GM19238 (cell line): ENCODE results near the gene FASTKD3.

Experiments
- DNase-seq: peaks from one replicate; pipeline ENCODE4 v3.0.0; 2011; ENCODE audit warnings: low spot score; ENCODE audit not compliant: insufficient read length

FASTKD3 gene

DNA sequence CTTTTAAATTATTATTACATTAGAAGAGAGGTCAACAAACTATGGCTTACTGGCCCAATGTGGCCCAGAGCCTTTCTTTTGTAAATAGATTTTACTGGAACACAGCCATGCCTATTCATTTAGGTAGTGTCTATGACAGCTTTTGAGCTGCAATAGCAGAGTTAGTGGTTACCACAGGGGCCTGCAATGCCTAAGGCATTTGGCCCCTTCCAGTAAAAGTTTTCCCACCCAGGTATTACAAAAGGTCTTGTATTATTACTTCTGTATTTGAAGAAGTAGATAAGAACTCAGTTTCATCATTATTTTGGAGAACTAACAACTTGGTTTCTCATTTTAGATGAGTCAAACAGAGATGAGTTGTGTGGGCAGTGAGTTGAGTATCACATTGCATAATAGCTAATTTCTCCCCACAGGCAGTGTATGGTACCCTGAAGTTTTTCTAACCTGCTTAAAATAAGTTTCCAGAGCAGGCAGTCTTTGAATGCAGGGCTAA, 9.6 kb upstream of the FASTKD3 start:
- no peak for DNase-seq

DNA sequence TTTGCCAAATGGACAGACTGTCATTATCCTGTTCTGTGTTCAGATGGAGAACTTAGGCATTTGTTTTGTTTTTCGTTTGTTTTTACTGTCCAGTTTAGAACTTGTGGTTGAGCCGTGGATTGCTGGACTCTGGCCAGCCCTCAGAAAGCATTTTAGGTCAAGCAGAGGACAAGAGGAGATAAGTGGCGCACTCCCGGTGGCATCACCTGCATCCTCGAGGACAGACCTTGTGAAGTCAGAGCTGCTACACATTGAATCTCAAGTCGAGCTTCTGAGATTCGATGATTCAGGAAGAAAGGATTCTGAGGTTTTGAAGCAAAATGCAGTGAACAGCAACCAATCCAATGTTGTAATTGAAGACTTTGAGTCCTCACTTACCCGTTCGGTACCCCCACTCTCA, 9.0 kb upstream of the FASTKD3 start:
- no peak for DNase-seq

GRCh38 chr5:7876867-7877266, 8.0 kb upstream of the FASTKD3 start:
- no peak for DNase-seq

- DNase-seq: no peak
Observed at GRCh38 chr5:7875151-7875550, 6.3 kb upstream of the FASTKD3 start.

- DNase-seq: no peak
Observed at GRCh38 chr5:7874639-7875038, 5.8 kb upstream of the FASTKD3 start.

- DNase-seq: no peak
Observed at GRCh38 chr5:7873216-7873615, 4.4 kb upstream of the FASTKD3 start.

DNA sequence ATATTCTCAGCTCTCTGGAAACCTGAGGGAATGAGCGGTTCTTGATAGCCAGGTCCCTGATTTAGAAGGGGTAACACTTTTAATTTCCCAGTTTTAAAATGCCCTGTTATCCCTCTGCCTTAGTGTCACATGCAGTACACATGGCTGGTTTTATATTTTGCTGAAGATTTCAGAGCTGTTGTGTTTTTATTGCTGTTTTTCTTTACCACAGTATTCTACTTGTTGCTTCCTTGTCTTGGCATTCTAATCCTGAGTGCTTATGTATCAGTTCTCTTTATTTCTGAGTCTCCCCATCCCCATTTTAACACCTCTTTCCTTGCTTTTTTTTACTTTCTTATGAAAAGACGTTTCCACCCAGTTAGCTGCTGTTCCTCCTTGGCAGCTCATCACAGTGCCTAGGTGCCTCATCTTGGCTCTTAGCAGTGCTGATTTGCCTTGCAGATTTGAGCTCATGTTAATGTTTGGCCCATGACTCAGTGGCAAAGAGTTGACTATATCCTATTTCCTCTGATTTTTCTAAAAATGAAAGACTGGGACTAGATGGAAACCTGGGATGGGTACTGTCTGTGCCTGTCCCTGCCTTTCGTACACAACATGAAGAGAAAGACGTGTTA, 3.8 kb upstream of the FASTKD3 start:
- no peak for DNase-seq

GRCh38 chr5:7871653-7872052, 2.8 kb upstream of the FASTKD3 start:
- DNase-seq: no peak

DNA sequence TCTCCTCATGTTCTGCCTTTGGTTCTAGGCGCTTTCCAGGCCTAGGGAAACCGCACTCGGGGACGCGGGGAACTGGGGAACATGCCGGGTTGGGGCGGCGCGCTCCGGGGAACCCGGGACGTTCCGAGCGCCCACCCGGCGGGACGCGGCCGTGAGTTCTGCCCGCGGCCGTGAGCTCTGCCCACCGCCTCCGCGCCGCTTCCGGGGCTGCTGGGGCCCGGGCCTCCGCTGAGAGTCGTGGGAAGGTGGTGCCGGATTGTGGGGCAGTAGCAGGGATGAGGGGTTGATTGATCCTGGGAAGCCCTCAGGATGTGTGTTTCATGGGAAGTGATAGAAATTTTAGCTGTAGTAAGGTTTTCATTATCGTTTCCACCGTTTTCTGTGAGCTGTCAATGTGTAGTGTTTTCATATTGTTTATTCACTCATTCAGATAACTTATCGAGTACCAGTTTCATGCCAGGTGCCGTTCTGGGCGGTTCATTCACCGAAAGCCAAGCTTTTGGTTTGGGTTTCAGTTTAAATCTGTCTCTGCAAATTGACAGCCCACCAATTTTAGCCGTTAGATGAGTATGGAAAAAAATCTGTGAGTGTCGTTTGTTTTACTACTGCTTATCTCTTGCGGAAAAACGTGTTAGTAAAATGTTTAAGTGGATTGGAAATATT, 774 bp upstream of the FASTKD3 start:
- no peak for DNase-seq

DNA sequence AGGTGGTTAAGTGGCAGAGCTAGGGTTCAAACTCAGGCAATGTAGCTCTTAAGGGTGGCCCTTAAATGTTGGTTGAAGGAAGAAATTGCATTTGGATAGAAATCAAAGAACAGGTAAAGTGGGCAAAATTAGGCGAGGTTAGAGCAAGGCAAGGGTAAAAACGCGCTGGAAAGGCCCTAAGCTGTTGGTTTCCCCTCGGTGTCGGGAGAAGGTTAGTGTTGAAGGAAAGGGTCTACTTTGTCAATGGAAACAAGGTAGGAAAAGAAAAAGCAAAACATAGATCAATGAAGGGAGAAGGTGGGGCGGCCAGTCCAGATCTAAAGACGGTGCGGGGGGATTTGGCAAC, 431 bp downstream of the FASTKD3 start:
- DNase-seq: no peak

DNA sequence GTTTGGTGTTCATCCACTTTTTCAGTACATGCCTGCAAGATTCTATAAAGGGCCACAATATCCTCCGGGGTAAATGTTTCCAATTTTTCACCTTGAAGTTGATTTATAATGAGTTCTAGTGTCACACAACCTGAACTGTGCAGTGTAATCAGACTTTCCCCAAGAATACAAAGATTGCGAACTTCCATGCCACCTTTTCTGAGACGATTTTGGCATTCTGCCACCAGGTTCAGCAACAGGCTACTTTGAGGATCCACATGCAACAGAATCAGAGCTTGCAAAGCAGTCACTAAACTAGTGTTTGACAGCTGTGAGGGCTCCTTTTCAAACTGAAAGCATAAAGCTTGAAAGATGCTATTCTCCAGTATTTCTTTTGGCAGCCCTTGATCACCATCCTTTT, 1.6 kb downstream of the FASTKD3 start:
- DNase-seq: no peak

DNA sequence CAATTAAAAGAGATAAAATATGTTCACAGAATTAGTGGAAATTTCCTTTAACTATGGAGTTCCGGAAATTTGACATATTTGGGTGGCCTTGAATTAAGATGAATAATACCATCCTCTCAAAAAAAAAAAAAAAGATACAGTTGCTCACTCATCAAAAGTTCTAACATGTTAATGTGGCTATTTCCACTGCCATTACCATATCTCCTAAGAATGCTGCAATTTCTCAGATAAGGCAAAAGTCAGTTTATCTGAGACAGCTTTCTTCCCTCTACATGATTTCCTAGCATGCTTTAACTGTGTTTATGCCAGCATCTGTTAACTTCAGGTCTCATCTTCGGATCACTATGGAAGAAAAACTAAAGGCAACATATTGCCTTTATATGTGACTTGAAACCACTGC, 2.6 kb downstream of the FASTKD3 start:
- no peak for DNase-seq

DNA sequence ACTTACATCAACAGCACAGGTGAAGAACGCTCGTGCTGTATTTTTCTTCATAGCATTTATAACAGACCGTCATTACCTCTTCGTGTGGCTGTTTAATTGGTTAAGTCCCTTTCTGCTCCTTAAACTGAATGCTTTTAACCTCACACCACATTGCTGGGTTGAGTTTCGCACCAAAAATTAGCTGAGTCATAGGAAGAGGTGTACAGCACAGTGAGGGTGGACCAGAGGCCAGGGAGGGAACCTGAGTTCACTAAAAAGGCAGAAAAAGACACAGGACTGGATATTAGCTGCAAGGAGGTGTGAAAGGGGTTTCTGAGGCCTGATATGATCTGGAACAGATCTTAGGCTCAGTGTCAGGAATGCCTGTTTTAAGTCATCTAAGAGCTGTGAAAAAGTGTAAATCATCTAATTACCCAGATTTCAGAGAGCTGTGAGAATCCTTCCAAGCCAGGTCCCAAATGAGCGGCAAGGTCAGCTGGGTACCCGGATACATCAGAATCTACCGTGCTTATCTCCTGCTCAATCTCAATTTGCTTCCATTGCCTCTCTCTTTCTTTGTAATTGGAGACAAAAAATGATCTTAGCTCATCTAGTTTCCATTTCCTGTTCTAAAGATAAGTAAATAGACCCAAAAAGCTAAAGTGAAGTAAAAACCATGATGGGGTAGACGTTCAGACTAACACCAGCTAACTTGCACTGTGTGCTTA, 10.8 kb downstream of the FASTKD3 start:
- no peak for DNase-seq

GRCh38 chr5:7857361-7857760, 11.5 kb downstream of the FASTKD3 start:
- DNase-seq: no peak

- no peak for DNase-seq
Observed at GRCh38 chr5:7856855-7857254, 12.0 kb downstream of the FASTKD3 start.

DNA sequence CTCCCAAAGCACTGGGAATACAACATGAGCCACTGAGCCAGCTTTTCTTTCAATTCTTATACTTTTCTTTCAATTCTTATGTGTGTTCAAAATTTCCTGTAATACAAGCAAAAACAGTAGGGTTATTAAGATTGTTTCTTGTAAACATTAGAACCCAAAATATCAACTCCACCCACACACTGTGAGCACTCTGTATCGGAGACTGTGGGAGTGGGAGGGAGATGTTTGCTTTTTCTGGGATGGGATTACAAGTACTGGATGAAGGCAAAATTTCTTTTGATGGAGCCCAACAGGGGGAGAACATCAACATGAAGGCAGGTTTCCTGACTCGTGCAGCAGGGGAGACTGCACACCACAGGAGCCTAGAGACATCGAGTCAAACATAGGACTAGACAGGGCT, 13.2 kb downstream of the FASTKD3 start:
- DNase-seq: no peak

GRCh38 chr5:7852988-7853387, 15.8 kb downstream of the FASTKD3 start:
- DNase-seq: no peak

- DNase-seq: no peak
Observed at GRCh38 chr5:7852542-7852941, 16.3 kb downstream of the FASTKD3 start.

GRCh38 chr5:7851617-7852289, 17.1 kb downstream of the FASTKD3 start:
- no peak for DNase-seq

DNA sequence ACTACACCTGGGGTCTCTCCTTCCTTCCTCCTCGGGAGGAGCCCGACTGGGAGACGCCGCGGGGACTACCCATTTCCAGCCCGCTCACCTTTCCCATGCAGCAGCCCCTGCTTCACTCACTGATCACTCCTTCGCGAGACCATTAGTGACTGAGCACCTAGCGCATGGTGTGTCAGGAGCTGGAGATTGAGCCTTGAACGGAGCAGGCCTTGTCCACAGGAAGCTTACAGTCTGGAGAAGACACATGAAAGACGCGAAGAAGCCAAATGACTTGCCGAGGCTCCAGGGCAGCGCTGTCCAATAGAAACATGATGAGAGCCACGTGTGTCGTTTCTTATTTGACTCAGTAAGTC, 17.6 kb downstream of the FASTKD3 start:
- DNase-seq: no peak

DNA sequence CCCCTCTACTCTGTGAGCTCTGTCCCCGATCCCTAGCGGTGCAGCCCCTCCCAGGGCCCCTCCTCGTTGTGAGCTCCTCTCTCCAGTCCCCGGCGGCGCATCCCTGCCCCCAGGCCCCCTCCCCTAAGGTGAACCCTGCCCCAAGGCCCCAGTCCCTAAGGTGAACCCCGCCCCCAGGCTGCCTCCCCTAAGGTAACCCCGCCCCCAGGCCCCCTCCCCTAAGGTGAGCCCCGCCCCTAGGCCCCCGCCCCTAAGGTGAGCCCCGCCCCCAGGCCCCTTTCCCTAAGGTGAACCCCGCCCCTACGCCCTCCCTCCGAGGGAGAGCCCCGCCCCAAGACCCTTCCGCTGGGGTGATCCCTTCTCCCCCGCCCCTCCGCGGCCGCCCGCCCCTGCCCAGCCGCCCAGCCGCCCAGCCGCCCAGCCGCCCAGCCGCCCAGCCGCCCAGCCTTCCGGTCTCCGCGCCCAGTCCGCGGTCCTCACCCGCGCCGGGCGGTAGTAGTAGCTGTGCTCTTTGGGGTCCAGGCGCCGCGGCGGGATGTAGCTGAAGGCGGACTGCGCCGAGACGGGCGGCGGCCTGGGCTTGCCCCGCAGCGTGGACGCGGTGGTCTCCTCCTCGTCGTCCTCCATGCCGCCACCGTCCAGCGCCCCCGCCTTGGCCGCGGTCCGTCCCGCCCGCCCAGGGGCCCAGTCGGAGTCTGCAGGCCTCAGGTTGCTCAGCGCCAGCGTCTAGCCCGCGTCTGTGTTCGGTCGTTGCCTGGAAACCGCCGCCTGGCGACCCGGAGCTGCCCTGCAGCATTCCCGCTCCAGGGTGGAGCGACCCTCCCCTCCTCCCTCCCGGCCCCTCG, 18.2 kb downstream of the FASTKD3 start, which contains the start of gene CFAP90:
Gene CFAP90, minus strand, starts transcription at position 739 of the 845 bp plus-strand sequence. Its CDS starts 112 bp downstream, at position 627.
- no peak for DNase-seq
